Measurements from ENCODE around the gene CSTA.

Gene CSTA, protein sequence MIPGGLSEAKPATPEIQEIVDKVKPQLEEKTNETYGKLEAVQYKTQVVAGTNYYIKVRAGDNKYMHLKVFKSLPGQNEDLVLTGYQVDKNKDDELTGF

GRCh38 chr3:122324871-122325323 lies at the start of gene CSTA:
CSTA (plus strand) TSS chr3:122325248; CDS start chr3:122325293, 45 bp downstream.
- no peak for DNase-seq

- DNase-seq: no peak
Measured at GRCh38 chr3:122281891-122282290, 43.2 kb upstream of the CSTA start.

DNA sequence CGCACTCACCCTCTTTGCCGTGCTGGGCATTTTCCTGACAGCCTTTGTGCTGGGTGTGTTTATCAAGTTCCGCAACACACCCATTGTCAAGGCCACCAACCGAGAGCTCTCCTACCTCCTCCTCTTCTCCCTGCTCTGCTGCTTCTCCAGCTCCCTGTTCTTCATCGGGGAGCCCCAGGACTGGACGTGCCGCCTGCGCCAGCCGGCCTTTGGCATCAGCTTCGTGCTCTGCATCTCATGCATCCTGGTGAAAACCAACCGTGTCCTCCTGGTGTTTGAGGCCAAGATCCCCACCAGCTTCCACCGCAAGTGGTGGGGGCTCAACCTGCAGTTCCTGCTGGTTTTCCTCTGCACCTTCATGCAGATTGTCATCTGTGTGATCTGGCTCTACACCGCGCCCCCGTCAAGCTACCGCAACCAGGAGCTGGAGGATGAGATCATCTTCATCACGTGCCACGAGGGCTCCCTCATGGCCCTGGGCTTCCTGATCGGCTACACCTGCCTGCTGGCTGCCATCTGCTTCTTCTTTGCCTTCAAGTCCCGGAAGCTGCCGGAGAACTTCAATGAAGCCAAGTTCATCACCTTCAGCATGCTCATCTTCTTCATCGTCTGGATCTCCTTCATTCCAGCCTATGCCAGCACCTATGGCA lies 41.1 kb upstream of the CSTA start:
- DNase-seq: no peak

DNA sequence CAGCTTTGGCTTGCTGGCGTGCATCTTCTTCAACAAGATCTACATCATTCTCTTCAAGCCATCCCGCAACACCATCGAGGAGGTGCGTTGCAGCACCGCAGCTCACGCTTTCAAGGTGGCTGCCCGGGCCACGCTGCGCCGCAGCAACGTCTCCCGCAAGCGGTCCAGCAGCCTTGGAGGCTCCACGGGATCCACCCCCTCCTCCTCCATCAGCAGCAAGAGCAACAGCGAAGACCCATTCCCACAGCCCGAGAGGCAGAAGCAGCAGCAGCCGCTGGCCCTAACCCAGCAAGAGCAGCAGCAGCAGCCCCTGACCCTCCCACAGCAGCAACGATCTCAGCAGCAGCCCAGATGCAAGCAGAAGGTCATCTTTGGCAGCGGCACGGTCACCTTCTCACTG lies 40.6 kb upstream of the CSTA start:
- DNase-seq: no peak

DNA sequence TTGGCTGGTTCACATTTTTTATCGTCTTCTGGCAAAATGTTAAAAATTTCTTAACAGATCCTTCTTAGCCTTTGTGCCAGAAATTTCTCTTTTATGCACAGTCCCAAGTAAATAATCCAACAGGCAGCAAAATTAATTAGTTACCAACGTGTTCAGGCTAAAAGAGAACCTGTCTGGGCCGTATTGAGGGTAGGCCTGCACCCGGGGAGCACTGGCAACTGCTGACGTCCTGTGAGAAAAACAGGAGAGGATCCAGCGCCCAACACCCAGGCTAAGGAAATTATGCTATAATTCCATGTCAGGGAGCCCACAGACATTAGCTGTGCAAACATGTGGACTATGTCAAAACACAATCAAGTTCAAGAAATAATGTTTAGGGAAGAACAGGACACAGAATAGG lies 30.7 kb upstream of the CSTA start:
- DNase-seq: no peak

DNA sequence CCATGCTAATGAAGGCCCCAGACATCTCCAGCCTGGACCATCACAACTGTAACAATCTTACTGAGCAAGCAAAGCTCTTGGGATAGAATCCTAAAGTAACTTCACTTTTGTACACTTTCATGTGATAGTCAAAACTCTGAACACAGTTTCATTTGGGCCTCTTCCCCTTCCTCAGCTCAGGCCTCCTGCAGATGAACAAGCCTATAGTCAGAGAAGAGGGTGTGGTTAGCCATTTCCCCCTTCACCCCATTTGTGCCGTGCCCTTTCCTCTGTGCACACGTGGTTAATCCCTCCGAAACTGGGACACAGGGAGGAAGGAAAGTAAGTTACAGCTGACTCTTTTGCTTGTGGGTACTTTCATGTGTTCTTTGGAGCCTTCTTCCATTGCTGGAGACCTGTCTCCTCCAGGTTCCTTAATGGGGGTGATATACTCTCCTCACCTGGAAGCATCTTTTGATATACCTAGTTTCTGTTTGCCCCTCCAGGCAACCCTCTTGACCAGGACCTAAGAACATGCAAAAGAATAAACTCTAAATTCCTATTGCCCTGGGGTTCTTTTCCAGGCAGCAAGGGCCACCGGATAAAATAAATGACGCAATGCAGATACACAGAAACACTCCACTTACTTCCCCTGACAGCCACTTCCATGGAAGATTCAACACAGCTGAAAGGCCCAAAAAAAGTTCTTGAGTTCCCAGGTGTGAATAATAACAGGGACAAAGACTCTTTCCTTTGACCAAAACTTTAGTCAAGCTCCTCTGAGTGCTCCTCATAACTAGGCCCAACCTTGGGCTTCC lies 29.6 kb upstream of the CSTA start:
- DNase-seq: no peak

DNA sequence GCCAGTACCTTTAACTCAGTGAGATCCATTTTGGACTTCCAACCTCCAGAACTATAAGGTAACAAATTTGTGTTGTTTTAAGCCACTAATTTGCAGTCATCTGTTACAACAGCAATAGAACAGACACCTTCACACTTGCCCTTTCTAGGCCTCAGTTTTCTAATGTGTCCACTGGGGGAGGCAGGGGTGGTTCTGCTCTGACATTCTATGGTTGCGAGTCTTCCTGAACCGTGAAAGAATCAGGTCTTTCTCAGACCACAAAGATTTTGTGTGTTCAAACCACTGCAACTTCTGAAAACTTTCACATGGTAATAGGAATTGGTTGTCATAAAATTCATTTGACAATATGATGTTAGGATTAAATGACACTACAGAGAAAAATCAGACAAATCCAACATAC lies 26.8 kb upstream of the CSTA start:
- DNase-seq: no peak

DNA sequence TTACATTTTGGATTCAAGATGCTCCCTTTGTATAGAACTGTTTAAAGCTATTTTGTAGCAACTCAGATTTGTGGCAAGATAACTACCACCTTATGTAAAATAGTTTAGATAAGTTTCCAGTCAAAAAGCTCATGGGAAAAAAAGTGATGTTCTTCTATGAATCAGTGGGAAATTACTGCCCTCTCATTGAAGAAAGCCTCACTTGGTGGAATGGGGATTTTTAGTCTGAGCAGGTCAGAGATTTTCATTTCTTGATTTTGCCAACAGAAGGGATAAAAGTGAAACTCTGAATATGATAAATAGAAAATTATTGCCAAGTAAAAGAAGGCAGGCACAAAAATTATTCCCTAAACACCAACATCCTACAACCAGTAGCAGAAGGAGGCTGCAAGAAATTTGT lies 25.8 kb upstream of the CSTA start:
- no peak for DNase-seq

GRCh38 chr3:122299872-122300460 lies 25.1 kb upstream of the CSTA start:
- no peak for DNase-seq

DNA sequence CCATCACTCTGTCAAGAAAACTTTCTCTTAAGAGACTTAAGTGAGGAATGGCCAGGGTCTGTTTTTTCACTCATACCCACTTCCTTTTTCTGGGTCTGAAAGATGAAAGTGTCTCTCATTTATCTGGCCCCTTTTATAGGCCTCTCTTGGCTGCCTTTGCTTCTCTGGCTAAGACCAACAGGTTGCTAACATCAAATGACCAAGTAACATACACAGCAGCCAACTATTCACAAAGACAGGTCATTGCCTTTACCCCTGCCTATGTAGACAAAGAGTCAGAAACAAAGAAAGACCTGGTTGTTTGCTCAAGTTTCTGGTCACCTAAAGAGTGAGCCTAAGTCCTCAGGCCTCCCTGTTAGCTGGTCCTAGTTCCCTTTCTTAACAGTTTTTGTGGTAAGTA lies 24.0 kb upstream of the CSTA start:
- no peak for DNase-seq

DNA sequence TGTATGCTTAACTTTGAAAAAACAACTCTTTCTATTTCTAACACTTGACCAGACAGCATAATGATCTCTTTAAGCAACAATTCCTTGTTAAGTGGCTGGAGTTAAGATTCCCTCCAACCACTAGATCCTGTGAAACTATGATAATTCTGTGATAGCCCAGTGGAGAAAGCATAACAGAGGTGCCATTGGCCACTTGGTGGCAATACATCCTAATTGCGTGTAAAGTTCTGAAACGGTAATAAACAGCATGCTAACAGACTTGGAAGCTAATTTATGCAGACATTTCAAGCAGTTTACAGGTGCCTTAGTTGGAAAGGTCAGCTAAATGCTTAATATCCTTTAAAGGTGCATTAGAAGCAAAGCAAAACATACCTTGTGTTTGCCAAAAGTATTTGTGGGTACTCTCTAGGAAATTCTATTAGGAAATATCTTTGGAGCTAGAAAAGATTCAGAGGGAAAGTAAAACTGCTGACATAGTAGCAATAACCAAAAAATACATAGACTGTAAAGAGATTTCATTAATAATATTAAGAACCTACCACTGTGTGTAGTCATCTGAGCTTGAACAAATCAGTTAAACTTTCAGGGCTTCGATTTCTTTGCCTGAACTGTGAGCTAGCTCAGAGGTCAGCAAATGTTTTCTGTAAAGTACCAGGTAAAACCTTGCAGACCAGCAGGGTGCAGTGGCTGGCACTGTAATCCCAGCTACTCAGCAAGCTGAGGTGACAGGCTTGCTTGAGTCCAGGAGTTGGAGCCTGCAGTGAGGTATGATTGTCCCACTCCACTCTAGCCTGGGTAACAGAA lies 19.0 kb upstream of the CSTA start:
- DNase-seq: no peak

GRCh38 chr3:122306622-122306953 lies 18.5 kb upstream of the CSTA start:
- DNase-seq: no peak

- DNase-seq: no peak
Measured at GRCh38 chr3:122307094-122307687, 17.9 kb upstream of the CSTA start.

DNA sequence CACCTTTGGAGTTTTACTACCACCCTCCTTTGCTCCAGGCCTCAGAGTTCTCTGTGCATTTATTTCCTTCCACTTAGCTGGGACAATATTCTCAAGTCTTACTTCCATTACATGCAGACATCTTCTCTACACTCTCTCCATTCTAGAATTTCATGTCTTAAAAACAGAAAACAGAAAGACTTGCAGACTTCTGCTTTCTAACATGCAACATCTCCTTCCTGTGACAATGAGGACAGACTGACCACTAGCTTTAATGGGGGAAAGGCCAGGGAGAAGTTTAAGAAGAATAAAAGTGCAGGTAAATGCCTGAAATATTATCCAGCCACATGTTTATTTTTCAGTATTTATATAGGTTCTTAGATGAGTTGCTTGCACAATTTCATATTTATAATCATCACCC lies 17.1 kb upstream of the CSTA start:
- no peak for DNase-seq

DNA sequence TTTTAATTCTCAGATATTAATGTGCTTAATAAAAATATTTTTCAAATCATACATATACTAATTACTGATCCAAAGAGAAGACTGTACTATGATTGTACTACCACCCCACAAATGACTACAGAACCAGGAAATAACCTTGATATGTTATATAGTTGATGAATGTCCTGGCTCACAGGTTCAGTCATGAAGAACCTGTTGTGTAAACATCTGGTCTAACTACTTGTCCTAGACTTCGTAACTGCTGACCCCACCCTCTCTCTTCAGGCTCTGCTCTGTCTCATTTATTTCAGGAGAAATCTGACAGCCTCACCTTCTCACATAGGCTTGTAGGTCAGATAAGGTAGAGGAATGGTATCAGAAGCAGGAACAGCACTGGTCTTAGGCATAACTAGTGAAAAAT lies 14.7 kb upstream of the CSTA start:
- no peak for DNase-seq

DNA sequence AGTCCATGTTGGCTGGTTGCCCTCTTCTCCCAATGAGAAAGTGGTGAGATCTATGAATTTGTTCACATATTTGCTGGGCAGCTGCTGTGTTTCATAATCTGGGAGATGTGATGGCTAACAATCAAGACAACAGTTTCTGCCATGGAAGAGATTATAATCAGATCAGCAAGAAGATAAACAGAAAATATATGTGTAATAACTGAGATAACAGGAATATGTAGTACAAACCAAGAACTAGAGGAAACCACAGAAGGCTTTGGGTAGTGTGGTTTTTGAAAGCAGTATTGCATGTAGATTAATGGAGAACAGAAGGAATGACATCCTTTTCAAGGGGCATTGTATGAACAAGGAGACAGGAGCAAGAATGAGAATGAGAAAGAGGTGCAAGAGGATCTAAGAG lies 12.2 kb upstream of the CSTA start:
- no peak for DNase-seq

- no peak for DNase-seq
Measured at GRCh38 chr3:122313281-122313680, 11.8 kb upstream of the CSTA start.

- DNase-seq: no peak
Measured at GRCh38 chr3:122314228-122314876, 10.7 kb upstream of the CSTA start.

- no peak for DNase-seq
Measured at GRCh38 chr3:122315619-122316018, 9.4 kb upstream of the CSTA start.

DNA sequence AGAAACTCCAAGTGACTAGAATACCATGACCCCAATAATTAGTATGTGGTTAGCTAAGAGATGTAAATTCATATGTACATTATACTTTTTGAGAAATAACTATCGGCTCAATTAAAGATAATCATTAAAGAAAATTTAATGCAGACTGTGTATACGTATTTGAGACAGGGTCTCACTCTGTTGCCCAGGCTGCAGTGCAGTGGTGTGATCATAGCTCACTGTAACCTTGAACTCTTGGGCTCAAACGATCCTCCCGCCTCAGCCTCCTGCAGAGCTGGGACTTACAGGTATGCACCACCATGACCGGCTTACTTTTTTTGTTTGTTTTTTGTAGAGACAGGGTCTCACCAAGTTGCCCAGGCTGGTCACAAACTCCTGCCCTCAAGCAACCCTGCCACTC lies 8.7 kb upstream of the CSTA start:
- DNase-seq: no peak

- DNase-seq: no peak
Measured at GRCh38 chr3:122318620-122319019, 6.4 kb upstream of the CSTA start.

Measured in NCI-H2081 treated with DMSO at 0.1 percent for 48 hours (cell line).